Fibroblast of gingiva (primary cell): ENCODE data around the gene TAF13.

ENCODE experiments used
- DNase-seq: peaks from one replicate; pipeline ENCODE4 v3.0.0-alpha.2; 2011; ENCODE audit warnings: low read depth

TAF13 gene

GRCh38 chr1:109075531-109076490 lies at the start of gene TAF13:
TAF13 (minus strand) TSS chr1:109076003; CDS start chr1:109075947, 56 bp downstream.
- peak; percentile 98 for DNase-seq

- DNase-seq: no peak
Observed at GRCh38 chr1:109120356-109120755, 44.6 kb upstream of the TAF13 start.

- DNase-seq: no peak
Observed at GRCh38 chr1:109118089-109118488, 42.3 kb upstream of the TAF13 start.

- no peak for DNase-seq
Observed at GRCh38 chr1:109116286-109116685, 40.5 kb upstream of the TAF13 start.

- no peak for DNase-seq
Observed at GRCh38 chr1:109115685-109116084, 39.9 kb upstream of the TAF13 start.

GRCh38 chr1:109114342-109114674 lies 38.5 kb upstream of the TAF13 start:
- no peak for DNase-seq

- DNase-seq: no peak
Observed at GRCh38 chr1:109113590-109114341, 38.0 kb upstream of the TAF13 start, which contains the start of gene ELAPOR1. ELAPOR1 (plus strand) TSS chr1:109114115; CDS start chr1:109114184, 69 bp downstream.

GRCh38 chr1:109112652-109113285 lies 37.0 kb upstream of the TAF13 start:
- peak; percentile 85 for DNase-seq

GRCh38 chr1:109112056-109112651 lies 36.4 kb upstream of the TAF13 start:
- peak; percentile 36 for DNase-seq

- no peak for DNase-seq
Observed at GRCh38 chr1:109111386-109112055, 35.7 kb upstream of the TAF13 start.

GRCh38 chr1:109109906-109110305 lies 34.1 kb upstream of the TAF13 start:
- no peak for DNase-seq

GRCh38 chr1:109107785-109108184 lies 32.0 kb upstream of the TAF13 start:
- no peak for DNase-seq

- DNase-seq: no peak
Observed at GRCh38 chr1:109105881-109106280, 30.1 kb upstream of the TAF13 start.

GRCh38 chr1:109104364-109105151 lies 28.8 kb upstream of the TAF13 start:
- no peak for DNase-seq

GRCh38 chr1:109099938-109100773 lies 24.4 kb upstream of the TAF13 start:
- peak; percentile 98 for DNase-seq

GRCh38 chr1:109096120-109096519 lies 20.3 kb upstream of the TAF13 start:
- no peak for DNase-seq

- no peak for DNase-seq
Observed at GRCh38 chr1:109095631-109096030, 19.8 kb upstream of the TAF13 start.

- DNase-seq: no peak
Observed at GRCh38 chr1:109094871-109095270, 19.1 kb upstream of the TAF13 start.

- peak; percentile 71 for DNase-seq
Observed at GRCh38 chr1:109094377-109094803, 18.6 kb upstream of the TAF13 start.

- DNase-seq: no peak
Observed at GRCh38 chr1:109091839-109092193, 16.0 kb upstream of the TAF13 start.
